HG03520 (cell line): Measurements from ENCODE around the gene IVNS1ABP.

Experiments used
- ATAC-seq: cut with Tn5 transposase; IDR thresholded peaks from one replicate; pipeline ENCODE4 v1.9.1; 2021; ENCODE audit warnings: mild to moderate bottlenecking, moderate library complexity; ENCODE audit not compliant: unreplicated experiment

Gene IVNS1ABP

GRCh38 chr1:185297982-185298381, 19.1 kb downstream of the IVNS1ABP start:
- no peak for ATAC-seq

DNA sequence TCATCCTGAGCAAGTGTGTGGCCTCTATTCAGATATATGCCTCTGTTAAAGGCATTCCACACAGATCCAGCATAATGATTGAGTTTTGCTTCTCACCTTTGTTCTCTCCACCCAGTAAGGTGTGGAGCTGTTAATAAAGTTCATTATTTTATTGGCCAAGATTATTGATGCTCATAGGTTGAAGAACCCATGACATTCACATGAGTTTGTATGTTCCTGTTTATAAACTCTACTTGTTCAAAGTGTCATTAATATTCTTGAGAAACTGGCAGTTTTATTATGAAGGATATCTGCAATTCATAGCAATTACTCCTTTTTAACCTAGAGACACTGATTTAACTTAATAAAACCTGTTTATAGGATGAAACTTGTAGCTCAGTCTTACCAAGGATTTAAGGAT, 22.0 kb downstream of the IVNS1ABP start:
- no peak for ATAC-seq

DNA sequence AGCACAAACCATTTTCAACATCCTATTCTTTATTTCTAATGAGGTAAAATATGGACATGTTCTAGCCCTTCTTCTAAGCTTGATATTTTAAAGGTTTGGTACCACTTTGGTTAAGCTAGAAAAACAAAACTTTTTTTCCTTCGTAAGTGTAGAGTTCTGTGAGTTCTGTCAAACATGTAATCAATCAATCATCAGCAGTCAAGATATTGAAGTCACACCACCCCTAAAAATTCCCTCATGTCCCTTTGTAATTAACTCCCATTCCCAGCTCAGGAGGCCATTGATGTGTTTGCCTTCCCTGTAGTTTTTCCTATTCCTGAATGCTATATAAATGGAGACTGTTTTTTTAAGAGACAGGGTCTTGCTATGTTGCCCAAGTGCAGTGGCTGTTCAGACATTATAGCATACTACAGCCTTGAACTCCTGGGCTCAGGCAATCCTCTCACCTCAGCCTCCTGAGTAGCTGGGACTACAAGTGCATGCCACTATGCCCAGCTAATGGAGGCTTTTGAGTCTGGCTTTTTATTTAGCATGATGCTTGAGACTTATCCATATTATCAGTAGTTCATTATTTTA, 23.0 kb downstream of the IVNS1ABP start:
- no peak for ATAC-seq

- no peak for ATAC-seq
Measured at GRCh38 chr1:185292237-185292636, 24.8 kb downstream of the IVNS1ABP start.

- no peak for ATAC-seq
Measured at GRCh38 chr1:185291652-185292051, 25.4 kb downstream of the IVNS1ABP start.

DNA sequence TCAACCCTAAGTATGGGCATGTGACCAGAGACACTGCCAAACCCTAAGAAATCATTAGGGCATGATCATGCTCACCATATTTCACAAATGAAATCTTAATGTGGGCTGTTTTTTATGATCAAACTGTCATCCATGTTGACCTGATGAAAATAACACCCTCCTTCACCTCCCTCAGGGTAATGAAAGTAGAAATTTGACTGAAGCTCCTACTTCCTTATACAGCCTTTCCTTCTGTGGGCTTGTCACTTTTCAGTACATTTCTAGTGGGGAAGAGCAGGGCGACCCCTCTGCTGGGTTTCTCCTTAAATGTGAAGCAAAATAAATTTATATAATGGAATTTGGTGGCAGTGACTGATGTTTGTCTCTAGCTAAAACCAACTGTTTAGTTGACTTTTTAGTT, 25.9 kb downstream of the IVNS1ABP start:
- ATAC-seq, result no peak

DNA sequence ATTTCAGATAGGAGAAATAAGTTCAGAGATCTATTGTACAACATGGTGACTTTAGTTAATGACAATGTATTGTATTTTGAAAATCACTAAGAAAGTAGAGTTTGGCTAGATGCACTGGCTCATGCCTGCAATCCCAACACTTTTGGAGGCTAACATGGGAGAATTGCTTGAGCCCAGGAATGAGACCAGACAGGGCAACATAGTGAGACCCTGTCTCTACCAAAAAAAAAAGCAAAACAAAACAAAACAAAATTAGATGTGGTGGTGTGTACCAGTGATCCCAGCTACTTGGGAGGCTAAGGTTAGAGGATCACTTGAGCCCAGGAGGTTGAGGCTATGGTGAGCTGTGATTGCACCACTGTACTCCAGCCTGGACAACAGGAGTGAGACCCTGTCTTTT, 27.2 kb downstream of the IVNS1ABP start:
- no peak for ATAC-seq

- no peak for ATAC-seq
Measured at GRCh38 chr1:185288435-185288834, 28.6 kb downstream of the IVNS1ABP start.

GRCh38 chr1:185287451-185287850, 29.6 kb downstream of the IVNS1ABP start:
- no peak for ATAC-seq

DNA sequence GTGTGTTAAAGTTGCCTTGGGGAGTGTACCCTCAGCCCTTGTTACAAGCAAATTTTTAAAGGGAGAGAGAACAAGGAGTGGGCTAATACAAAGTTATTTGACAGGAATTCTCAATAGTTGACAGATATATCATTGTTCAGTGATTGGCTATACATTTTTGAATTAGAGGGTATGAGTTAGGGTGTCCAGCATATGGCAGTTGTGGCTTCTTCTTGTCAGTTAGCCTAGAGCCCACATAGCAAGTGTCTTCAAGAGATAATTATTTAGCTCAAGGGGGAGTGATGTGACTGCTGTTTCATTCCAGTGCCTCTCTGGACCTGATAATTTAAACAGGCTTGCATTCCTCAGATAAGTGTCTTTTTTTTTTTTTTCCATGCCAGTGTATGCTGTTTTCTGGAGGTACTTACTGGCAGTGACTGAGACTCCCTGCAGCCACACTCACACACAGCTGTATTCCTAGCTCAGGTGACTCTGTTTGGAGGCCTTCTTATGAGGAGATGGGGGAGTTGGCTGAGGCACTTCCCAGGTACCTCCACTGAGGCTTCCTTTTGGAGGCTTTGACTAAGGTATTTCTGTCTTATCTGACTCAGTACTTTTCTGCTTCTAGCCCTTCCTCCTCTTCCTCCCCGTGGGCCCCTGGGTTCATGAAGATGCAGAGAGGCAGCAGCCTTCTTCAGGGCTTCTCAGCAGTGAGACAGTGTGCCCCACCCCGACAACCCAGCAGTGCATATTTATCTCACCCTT, 32.3 kb downstream of the IVNS1ABP start:
- ATAC-seq, result no peak

DNA sequence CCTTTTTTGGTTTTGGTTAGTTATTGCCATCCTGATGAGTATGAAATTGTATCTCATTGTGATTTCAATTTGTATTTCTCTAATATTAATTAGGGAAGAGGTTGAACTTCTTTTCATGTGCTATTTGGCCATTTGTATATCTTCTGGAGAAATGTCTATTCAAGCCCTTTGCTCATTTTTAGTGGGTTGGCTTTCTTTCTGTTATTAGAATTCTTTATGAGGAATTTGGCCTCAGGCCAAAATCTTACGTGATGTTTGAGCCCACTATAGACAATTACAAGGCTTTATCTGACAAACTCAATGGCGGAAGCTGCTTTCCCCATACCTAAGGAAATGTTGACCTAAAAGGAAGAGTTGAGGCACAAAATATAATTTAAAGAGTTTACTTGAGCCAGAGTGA, 32.9 kb downstream of the IVNS1ABP start:
- ATAC-seq, result no peak

GRCh38 chr1:185281245-185281644, 35.8 kb downstream of the IVNS1ABP start:
- ATAC-seq, result peak; percentile 83

DNA sequence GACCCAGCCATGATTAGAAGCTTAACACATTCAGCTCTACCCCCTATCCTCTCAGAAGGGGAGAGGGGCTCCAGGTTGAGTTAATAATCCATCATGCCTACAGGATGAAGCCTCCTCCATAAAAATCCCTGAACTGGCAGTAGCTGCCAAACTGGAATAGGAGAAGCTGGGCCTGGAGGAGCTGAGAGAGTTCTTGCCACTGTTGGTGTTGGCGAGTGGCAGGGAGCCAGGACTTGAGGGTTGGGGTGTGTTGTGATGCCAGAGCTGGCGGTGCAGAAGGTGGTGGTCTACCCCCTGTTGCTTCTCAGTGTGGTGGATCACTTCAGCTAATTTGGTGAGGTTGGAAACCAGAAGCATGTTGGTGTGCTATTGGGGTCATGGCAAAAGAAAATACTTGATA, 36.5 kb downstream of the IVNS1ABP start:
- no peak for ATAC-seq

DNA sequence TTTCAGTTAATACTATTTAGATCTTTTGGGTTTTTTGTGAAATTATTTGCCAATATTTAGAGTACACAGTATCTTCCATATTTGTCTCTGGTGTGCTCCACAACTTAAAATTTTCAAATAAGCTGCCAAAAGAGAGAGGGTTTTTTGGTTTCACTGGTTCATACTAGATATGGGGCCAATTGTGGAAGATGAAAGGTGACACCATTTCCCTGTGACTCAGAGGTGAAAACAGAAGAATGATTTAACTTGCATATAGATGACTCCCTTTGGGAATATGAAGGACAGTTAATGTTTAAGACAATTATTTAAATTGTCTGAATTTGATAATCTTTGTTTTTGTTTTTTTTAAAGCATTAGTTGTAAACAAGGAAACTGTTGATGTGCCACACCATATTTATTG, 37.5 kb downstream of the IVNS1ABP start:
- ATAC-seq, result no peak

- ATAC-seq, result no peak
Measured at GRCh38 chr1:185271921-185272320, 45.1 kb downstream of the IVNS1ABP start.

DNA sequence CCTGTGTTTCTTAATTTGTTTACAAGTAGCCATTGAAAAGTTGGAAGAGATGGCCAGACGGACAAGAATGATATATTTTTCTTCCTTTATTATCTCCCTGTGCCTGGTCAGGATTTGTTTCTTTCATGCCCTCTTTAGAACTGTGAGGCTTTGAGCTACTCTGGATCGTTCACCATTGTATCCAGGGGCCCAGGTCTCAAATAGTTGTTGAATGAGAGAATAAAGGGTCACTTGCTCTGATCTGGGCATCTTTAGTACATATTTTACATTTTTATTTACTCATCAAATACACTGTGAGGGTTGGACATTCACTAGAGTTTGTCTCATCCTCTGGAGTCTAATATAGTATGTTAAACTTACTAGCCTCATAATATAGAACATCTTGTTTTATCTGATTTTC, 48.7 kb downstream of the IVNS1ABP start:
- no peak for ATAC-seq

DNA sequence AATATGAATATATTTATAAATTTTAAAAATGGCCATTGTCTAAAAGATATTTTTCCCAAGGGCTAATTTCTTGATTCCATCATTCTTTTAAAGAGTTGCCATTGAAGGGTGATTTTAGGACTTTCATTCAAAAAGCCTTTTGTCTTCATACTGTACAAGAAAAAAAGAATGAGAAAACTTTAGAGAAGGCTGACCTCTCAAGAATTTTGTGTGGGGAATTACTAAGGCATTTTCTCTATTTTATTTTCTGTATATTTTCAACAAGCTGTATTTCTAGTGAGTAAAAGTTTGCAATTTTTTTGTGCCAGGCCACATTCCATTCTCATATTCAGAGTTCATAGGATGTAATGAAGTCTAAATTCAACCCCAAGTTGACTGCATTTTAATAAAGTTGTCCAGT, 49.3 kb downstream of the IVNS1ABP start:
- ATAC-seq, result no peak

- no peak for ATAC-seq
Measured at GRCh38 chr1:185267301-185267700, 49.7 kb downstream of the IVNS1ABP start.

- ATAC-seq, result no peak
Measured at GRCh38 chr1:185265314-185265713, 51.7 kb downstream of the IVNS1ABP start.

- ATAC-seq, result no peak
Measured at GRCh38 chr1:185263780-185264179, 53.3 kb downstream of the IVNS1ABP start.

GRCh38 chr1:185263292-185263691, 53.8 kb downstream of the IVNS1ABP start:
- ATAC-seq, result no peak

DNA sequence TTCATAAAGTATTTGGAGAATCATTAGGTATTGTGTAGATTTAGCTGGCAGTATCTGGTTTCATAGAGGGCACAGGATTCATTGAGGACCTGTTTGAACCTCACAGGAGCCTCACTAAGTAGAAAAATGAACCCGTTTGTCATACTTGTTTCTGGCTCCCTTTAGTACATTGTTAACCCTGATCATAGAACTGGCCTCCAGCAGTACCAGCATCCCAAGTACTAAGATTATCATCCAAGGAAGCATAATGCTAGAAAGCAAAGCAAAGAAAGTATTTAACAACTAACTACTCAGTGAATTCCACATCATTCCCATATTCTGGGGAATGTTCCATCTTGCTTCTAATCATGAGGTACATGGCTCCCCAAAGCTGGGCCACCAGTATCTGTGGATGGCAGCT, 54.9 kb downstream of the IVNS1ABP start:
- ATAC-seq, result no peak

GRCh38 chr1:185260611-185261010, 56.4 kb downstream of the IVNS1ABP start:
- no peak for ATAC-seq
